A673 (cell line): ENCODE data around the gene ATF4.

Experiments used
- CTCF ChIP-seq: fragments of 300-800, 200-600 bp; sonication (generic); conservative IDR thresholded peaks from 2 replicates; pipeline ENCODE4 v1.5.1; 2017; ENCODE audit warnings: low read depth, mild to moderate bottlenecking, antibody characterized with exemption, low read length, moderate library complexity, mixed read lengths
- EZH2 ChIP-seq: fragments of 200-600 bp; sonication (generic); IDR thresholded peaks from 2 replicates; pipeline ENCODE4 v1.6.1; 2017; ENCODE audit warnings: borderline replicate concordance, low read depth, mild to moderate bottlenecking, mixed read lengths, antibody characterized with exemption, low read length; ENCODE audit not compliant: poor library complexity, severe bottlenecking

GRCh38 chr22:39527481-39527961, 7.2 kb downstream of the ATF4 start:
- TF ChIP-seq EZH2 (no peak), CTCF (no peak)
